ENCODE measurements around the gene MTA1. TPM values are rescaled to one million over a fixed set of nuclear protein-coding genes. Genes with fewer than 3 reads are reported as not detected.

MTA1 gene
- total RNA-seq, 1 experiment from 2014 or later = 20.3 TPM

GRCh38 chr14:105475269-105476096 is 55.9 kb downstream of the MTA1 start:
- peak; percentile 53 for DNase-seq (ENCODE audit: low read depth)

GRCh38 chr14:105476097-105476830 is 56.6 kb downstream of the MTA1 start:
- DNase-seq (ENCODE audit: low read depth) = peak; percentile 51

GRCh38 chr14:105476831-105477659 is 57.4 kb downstream of the MTA1 start:
- DNase-seq (ENCODE audit: low read depth) = no peak

- DNase-seq (ENCODE audit: low read depth) = no peak
Observed at GRCh38 chr14:105477660-105478397, 58.2 kb downstream of the MTA1 start.

GRCh38 chr14:105478398-105479251 is 59.0 kb downstream of the MTA1 start:
- DNase-seq (ENCODE audit: low read depth) = no peak

GRCh38 chr14:105479431-105480158 is 60.0 kb downstream of the MTA1 start:
- no peak for DNase-seq (ENCODE audit: low read depth)

- DNase-seq (ENCODE audit: low read depth) = no peak
Observed at GRCh38 chr14:105480199-105480746, 60.6 kb downstream of the MTA1 start.

- DNase-seq (ENCODE audit: low read depth) = peak; percentile 84
Observed at GRCh38 chr14:105480807-105481801, 61.5 kb downstream of the MTA1 start.

- DNase-seq (ENCODE audit: low read depth) = peak; percentile 96
Observed at GRCh38 chr14:105481886-105482457, 62.3 kb downstream of the MTA1 start.

GRCh38 chr14:105482486-105483110 is 63.0 kb downstream of the MTA1 start:
- DNase-seq (ENCODE audit: low read depth) = no peak

- no peak for DNase-seq (ENCODE audit: low read depth)
Observed at GRCh38 chr14:105483300-105484068, 63.9 kb downstream of the MTA1 start.

- DNase-seq (ENCODE audit: low read depth) = peak; percentile 34
Observed at GRCh38 chr14:105484069-105484996, 64.7 kb downstream of the MTA1 start.

- no peak for DNase-seq (ENCODE audit: low read depth)
Observed at GRCh38 chr14:105484997-105485393, 65.4 kb downstream of the MTA1 start.

GRCh38 chr14:105485739-105486162 is 66.1 kb downstream of the MTA1 start:
- no peak for DNase-seq (ENCODE audit: low read depth)

Data from M059J (cell line).